Measurements from ENCODE around the gene ARSJ.
A peak's percentile ranks its signal among the peaks of the same experiment; 100 is the strongest.

Gene ARSJ

GRCh38 chr4:113908829-113909228, 70.6 kb downstream of the ARSJ start:
- peaks cover 5% of the 10 kb centered on the region for H3K4me1 ChIP-seq (ENCODE audit: control insufficient read depth, insufficient read depth, low read length, poor library complexity, severe bottlenecking)
- H3K9me3 ChIP-seq (ENCODE audit: control insufficient read depth, low read length): no peaks in the 10 kb centered on the region
- H3K36me3 ChIP-seq (ENCODE audit: control insufficient read depth, insufficient read depth, low read length): no peaks in the 10 kb centered on the region
- H3K4me3 ChIP-seq (ENCODE audit: insufficient read depth, low read depth, low read length, poor library complexity, severe bottlenecking): no peak overlapping the region
- no peak for DNase-seq
- H3K27ac ChIP-seq (ENCODE audit: insufficient read depth, low read length, poor library complexity, severe bottlenecking): no peak overlapping the region
- no peaks in the 10 kb centered on the region for H3K27me3 ChIP-seq (replicated peaks; ENCODE audit: control insufficient read depth, insufficient read depth, low read length, poor library complexity, severe bottlenecking)

- Histone ChIP-seq H3K4me3 (ENCODE audit: insufficient read depth, low read depth, low read length, poor library complexity, severe bottlenecking) (no peak overlapping the region), H3K4me1 (ENCODE audit: control insufficient read depth, insufficient read depth, low read length, poor library complexity, severe bottlenecking) (peaks cover 14% of the 10 kb centered on the region), H3K9me3 (ENCODE audit: control insufficient read depth, low read length) (no peaks in the 10 kb centered on the region), H3K27ac (ENCODE audit: insufficient read depth, low read length, poor library complexity, severe bottlenecking) (no peak overlapping the region), H3K27me3 (replicated peaks; ENCODE audit: control insufficient read depth, insufficient read depth, low read length, poor library complexity, severe bottlenecking) (no peaks in the 10 kb centered on the region), H3K36me3 (ENCODE audit: control insufficient read depth, insufficient read depth, low read length) (no peaks in the 10 kb centered on the region)
- no peak for DNase-seq
Measured at GRCh38 chr4:113907559-113907958, 71.9 kb downstream of the ARSJ start.

GRCh38 chr4:113905301-113905700, 74.1 kb downstream of the ARSJ start:
- H3K4me1 ChIP-seq (ENCODE audit: control insufficient read depth, insufficient read depth, low read length, poor library complexity, severe bottlenecking): peaks cover 24% of the 10 kb centered on the region

DNA sequence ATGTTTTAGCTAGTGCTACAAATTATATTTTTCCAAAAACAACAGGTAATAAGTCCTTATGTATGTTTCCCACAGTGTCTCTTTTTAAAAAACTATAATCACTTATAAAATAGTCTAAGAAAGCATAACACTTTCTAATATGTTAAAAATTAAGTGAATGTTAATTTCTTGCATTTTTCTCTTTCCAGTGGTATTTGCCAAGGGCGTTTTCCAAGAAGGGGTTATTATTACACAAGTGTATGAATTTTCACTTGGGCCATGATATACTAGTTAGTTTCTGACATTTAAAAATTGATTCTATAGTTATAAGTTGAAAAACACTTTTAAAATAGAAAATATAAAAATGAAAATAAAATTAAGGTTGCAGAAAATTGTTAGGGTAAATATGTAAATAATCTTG, 74.6 kb downstream of the ARSJ start:
- Histone ChIP-seq H3K27ac (ENCODE audit: insufficient read depth, low read length, poor library complexity, severe bottlenecking) (no peak overlapping the region), H3K4me3 (ENCODE audit: insufficient read depth, low read depth, low read length, poor library complexity, severe bottlenecking) (no peak overlapping the region), H3K9me3 (ENCODE audit: control insufficient read depth, low read length) (no peaks in the 10 kb centered on the region), H3K27me3 (replicated peaks; ENCODE audit: control insufficient read depth, insufficient read depth, low read length, poor library complexity, severe bottlenecking) (no peaks in the 10 kb centered on the region), H3K4me1 (ENCODE audit: control insufficient read depth, insufficient read depth, low read length, poor library complexity, severe bottlenecking) (peaks cover 27% of the 10 kb centered on the region), H3K36me3 (ENCODE audit: control insufficient read depth, insufficient read depth, low read length) (no peaks in the 10 kb centered on the region)
- DNase-seq: no peak

More at GRCh38 chr4:113905301-113905700, 74.1 kb downstream of the ARSJ start:
- Histone ChIP-seq H3K9me3 (ENCODE audit: control insufficient read depth, low read length) (no peaks in the 10 kb centered on the region), H3K36me3 (ENCODE audit: control insufficient read depth, insufficient read depth, low read length) (no peaks in the 10 kb centered on the region), H3K27me3 (replicated peaks; ENCODE audit: control insufficient read depth, insufficient read depth, low read length, poor library complexity, severe bottlenecking) (no peaks in the 10 kb centered on the region), H3K4me3 (ENCODE audit: insufficient read depth, low read depth, low read length, poor library complexity, severe bottlenecking) (no peak overlapping the region), H3K27ac (ENCODE audit: insufficient read depth, low read length, poor library complexity, severe bottlenecking) (no peak overlapping the region)
- DNase-seq: no peak

DNA sequence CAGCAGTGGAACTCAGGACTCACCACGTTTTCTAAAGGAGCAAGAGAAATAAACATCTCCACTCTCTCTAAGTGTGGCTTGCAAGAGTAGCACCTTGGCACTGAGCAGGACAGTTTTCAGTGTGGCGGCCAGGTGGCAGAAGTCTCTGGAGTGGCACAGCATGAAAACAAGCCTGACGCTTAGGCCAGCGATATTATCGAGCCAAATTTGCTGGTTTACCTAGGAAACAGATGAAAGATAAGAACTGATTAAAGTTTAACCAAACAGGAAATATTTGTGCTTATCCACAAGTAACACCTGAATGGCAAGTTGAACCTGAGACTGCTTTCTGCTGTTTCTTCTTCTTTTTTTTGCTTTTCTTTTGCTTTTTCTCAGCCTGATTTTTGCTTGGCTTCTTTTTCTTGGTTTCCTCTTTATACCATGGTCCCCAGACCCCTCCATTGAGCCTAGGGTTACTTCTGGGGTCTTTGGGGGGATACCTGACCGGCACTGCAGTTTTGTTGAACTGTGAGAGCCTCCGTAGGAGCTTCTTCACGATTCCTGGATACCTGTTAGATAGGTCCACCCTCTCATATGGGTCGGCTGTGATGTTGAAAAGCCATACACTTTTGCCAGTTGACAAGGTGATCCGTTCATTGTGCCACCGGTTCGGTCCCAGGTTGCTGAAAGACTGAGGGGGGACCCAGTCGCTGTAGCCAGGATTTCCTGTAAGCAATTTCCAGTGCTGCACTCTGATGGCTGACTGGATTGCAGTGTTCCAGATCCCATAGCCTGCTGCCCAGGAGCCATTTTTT, 77.3 kb downstream of the ARSJ start:
- Histone ChIP-seq H3K4me3 (ENCODE audit: insufficient read depth, low read depth, low read length, poor library complexity, severe bottlenecking) (peak overlapping the region; percentile 33), H3K4me1 (ENCODE audit: control insufficient read depth, insufficient read depth, low read length, poor library complexity, severe bottlenecking) (peaks cover 27% of the 10 kb centered on the region), H3K27ac (ENCODE audit: insufficient read depth, low read length, poor library complexity, severe bottlenecking) (peak overlapping the region; percentile 61), H3K36me3 (ENCODE audit: control insufficient read depth, insufficient read depth, low read length) (no peaks in the 10 kb centered on the region), H3K9me3 (ENCODE audit: control insufficient read depth, low read length) (no peaks in the 10 kb centered on the region), H3K27me3 (replicated peaks; ENCODE audit: control insufficient read depth, insufficient read depth, low read length, poor library complexity, severe bottlenecking) (no peaks in the 10 kb centered on the region)
- DNase-seq: peak; percentile 51 to 61 (median 60)

DNA sequence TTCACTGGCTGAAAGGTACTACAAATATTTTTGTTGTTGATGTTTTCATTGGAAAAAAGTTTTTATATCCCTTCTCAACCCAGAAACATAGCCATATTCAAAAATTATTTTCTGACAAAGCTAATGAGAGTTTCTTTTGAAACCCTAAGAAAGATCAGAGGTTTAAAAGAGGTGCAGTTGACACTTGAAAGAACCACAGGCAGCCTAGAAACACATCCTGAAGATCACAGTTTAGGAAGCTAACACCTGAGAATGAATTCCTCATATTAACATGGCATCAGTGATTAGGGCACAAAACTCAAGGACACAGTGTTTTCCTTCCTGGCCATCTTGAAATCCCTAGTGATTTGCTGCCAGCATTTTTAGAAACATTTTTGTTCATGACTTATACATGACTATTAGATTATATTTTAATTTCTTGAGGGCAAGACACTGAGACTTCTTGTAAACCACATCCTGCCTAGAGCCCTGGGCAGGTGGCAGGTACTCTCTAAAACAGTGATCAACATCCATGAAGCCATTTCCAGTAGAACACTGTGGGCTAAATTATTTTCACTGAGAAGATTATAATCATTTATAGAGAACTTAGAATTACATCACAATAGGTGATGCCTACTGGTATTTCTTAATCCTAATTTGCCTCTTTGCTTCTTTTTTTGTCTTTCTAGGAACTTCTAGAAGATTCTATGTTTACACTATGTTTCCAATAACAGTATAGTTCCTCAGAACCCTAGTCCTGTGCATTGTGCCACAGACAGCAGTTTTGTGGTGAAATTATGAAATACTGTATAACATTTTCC, 80.0 kb downstream of the ARSJ start:
- H3K4me3 ChIP-seq (ENCODE audit: insufficient read depth, low read depth, low read length, poor library complexity, severe bottlenecking): no peak overlapping the region
- H3K27ac ChIP-seq (ENCODE audit: insufficient read depth, low read length, poor library complexity, severe bottlenecking): peak overlapping the region; percentile 19
- no peaks in the 10 kb centered on the region for H3K9me3 ChIP-seq (ENCODE audit: control insufficient read depth, low read length)
- H3K27me3 ChIP-seq (replicated peaks; ENCODE audit: control insufficient read depth, insufficient read depth, low read length, poor library complexity, severe bottlenecking): no peaks in the 10 kb centered on the region
- peak in 2 of 3 donors; percentile 6 to 12 for DNase-seq
- H3K36me3 ChIP-seq (ENCODE audit: control insufficient read depth, insufficient read depth, low read length): no peaks in the 10 kb centered on the region
- H3K4me1 ChIP-seq (ENCODE audit: control insufficient read depth, insufficient read depth, low read length, poor library complexity, severe bottlenecking): peaks cover 26% of the 10 kb centered on the region

DNA sequence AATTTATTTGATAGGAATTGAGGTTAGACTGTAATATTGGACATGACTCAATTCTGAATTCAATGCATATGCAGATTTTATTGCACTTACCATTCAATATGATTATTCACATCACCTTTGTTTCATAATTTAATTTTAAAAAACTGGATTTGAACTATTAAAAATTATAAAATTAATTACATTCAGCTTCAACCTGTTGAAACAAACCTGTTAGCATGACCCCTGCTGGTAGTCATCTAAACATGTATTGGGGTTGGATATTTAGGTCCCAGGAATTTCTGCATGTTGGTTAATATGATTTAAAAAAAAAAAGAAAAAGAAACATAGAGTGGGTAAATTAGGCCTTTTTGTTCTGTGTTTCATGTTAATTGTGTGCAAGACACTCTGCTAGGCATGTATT, 85.9 kb downstream of the ARSJ start:
- H3K9me3 ChIP-seq (ENCODE audit: control insufficient read depth, low read length): no peaks in the 10 kb centered on the region
- H3K36me3 ChIP-seq (ENCODE audit: control insufficient read depth, insufficient read depth, low read length): no peaks in the 10 kb centered on the region
- no peaks in the 10 kb centered on the region for H3K27me3 ChIP-seq (replicated peaks; ENCODE audit: control insufficient read depth, insufficient read depth, low read length, poor library complexity, severe bottlenecking)
- H3K27ac ChIP-seq (ENCODE audit: insufficient read depth, low read length, poor library complexity, severe bottlenecking): no peak overlapping the region
- no peak overlapping the region for H3K4me3 ChIP-seq (ENCODE audit: insufficient read depth, low read depth, low read length, poor library complexity, severe bottlenecking)
- DNase-seq: no peak
- H3K4me1 ChIP-seq (ENCODE audit: control insufficient read depth, insufficient read depth, low read length, poor library complexity, severe bottlenecking): no peaks in the 10 kb centered on the region

- Histone ChIP-seq H3K27me3 (replicated peaks; ENCODE audit: control insufficient read depth, insufficient read depth, low read length, poor library complexity, severe bottlenecking) (no peaks in the 10 kb centered on the region), H3K36me3 (ENCODE audit: control insufficient read depth, insufficient read depth, low read length) (no peaks in the 10 kb centered on the region), H3K27ac (ENCODE audit: insufficient read depth, low read length, poor library complexity, severe bottlenecking) (no peak overlapping the region), H3K4me1 (ENCODE audit: control insufficient read depth, insufficient read depth, low read length, poor library complexity, severe bottlenecking) (no peaks in the 10 kb centered on the region), H3K9me3 (ENCODE audit: control insufficient read depth, low read length) (no peaks in the 10 kb centered on the region), H3K4me3 (ENCODE audit: insufficient read depth, low read depth, low read length, poor library complexity, severe bottlenecking) (no peak overlapping the region)
- no peak for DNase-seq
Measured at GRCh38 chr4:113888006-113888405, 91.4 kb downstream of the ARSJ start.

GRCh38 chr4:113885291-113885690, 94.2 kb downstream of the ARSJ start:
- Histone ChIP-seq H3K4me3 (ENCODE audit: insufficient read depth, low read depth, low read length, poor library complexity, severe bottlenecking) (no peak overlapping the region), H3K9me3 (ENCODE audit: control insufficient read depth, low read length) (no peaks in the 10 kb centered on the region), H3K36me3 (ENCODE audit: control insufficient read depth, insufficient read depth, low read length) (no peaks in the 10 kb centered on the region), H3K4me1 (ENCODE audit: control insufficient read depth, insufficient read depth, low read length, poor library complexity, severe bottlenecking) (no peaks in the 10 kb centered on the region), H3K27ac (ENCODE audit: insufficient read depth, low read length, poor library complexity, severe bottlenecking) (no peak overlapping the region), H3K27me3 (replicated peaks; ENCODE audit: control insufficient read depth, insufficient read depth, low read length, poor library complexity, severe bottlenecking) (no peaks in the 10 kb centered on the region)
- no peak for DNase-seq

DNA sequence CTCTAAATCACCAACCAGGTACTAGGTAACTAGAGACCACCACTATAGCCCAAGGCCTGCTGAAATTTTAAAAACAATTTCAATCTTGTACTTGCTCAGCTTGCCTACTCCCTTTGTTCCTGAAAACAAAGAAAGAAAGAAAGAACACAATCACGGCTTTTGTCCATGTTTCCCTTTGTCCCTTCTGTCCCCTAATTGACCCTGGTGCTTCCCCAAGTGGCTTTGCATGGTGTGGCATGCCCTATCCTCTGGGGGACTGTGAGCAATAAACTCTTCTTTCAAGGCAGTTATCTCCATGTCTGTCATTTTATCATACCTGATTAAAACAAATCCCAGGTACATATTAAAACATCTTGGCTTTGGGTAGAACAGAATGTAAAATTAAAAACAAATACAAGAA, 94.8 kb downstream of the ARSJ start:
- DNase-seq: no peak
- Histone ChIP-seq H3K27me3 (replicated peaks; ENCODE audit: control insufficient read depth, insufficient read depth, low read length, poor library complexity, severe bottlenecking) (no peaks in the 10 kb centered on the region), H3K4me3 (ENCODE audit: insufficient read depth, low read depth, low read length, poor library complexity, severe bottlenecking) (no peak overlapping the region), H3K9me3 (ENCODE audit: control insufficient read depth, low read length) (no peaks in the 10 kb centered on the region), H3K4me1 (ENCODE audit: control insufficient read depth, insufficient read depth, low read length, poor library complexity, severe bottlenecking) (no peaks in the 10 kb centered on the region), H3K36me3 (ENCODE audit: control insufficient read depth, insufficient read depth, low read length) (no peaks in the 10 kb centered on the region), H3K27ac (ENCODE audit: insufficient read depth, low read length, poor library complexity, severe bottlenecking) (no peak overlapping the region)
